NCI-H526 (cell line): ENCODE results near the gene ARHGEF17.

Source experiments
- DNase-seq, 2 experiments: peaks; one replicate each; lab custom pipeline; 2025; lab: John Stamatoyannopoulos, UW

ARHGEF17 gene

GRCh38 chr11:73291781-73292524 lies 16.1 kb upstream of the ARHGEF17 start:
- no peak for DNase-seq

- DNase-seq: no peak
These were observed 15.6 kb upstream of the ARHGEF17 start for GRCh38 chr11:73292525-73292894.

- DNase-seq: no peak
These were observed 14.6 kb upstream of the ARHGEF17 start for GRCh38 chr11:73293356-73293936.

- no peak for DNase-seq
These were observed 13.5 kb upstream of the ARHGEF17 start for GRCh38 chr11:73294604-73295003.

GRCh38 chr11:73295241-73295995 lies 12.7 kb upstream of the ARHGEF17 start:
- peak; percentile 37 to 84 for DNase-seq

- no peak for DNase-seq
These were observed 12.1 kb upstream of the ARHGEF17 start for GRCh38 chr11:73295996-73296318.

GRCh38 chr11:73296501-73297230 lies 11.4 kb upstream of the ARHGEF17 start:
- DNase-seq: no peak

GRCh38 chr11:73297231-73297590 lies 10.9 kb upstream of the ARHGEF17 start:
- no peak for DNase-seq

GRCh38 chr11:73297702-73298101 lies 10.4 kb upstream of the ARHGEF17 start:
- no peak for DNase-seq

- DNase-seq: no peak
These were observed 9.8 kb upstream of the ARHGEF17 start for GRCh38 chr11:73298233-73298632.

GRCh38 chr11:73299751-73300150 lies 8.3 kb upstream of the ARHGEF17 start:
- DNase-seq: no peak

GRCh38 chr11:73306069-73306841 lies 1.8 kb upstream of the ARHGEF17 start:
- DNase-seq: no peak

- DNase-seq: no peak
These were observed 1.1 kb upstream of the ARHGEF17 start for GRCh38 chr11:73306977-73307322.

- peak; percentile 98 to 100 for DNase-seq
These were observed 613 bp upstream of the ARHGEF17 start for GRCh38 chr11:73307323-73308002.

GRCh38 chr11:73308961-73309919 lies 1.2 kb downstream of the ARHGEF17 start:
- peak in 1 of 2 experiments; percentile 63 for DNase-seq

- DNase-seq: no peak
These were observed 2.0 kb downstream of the ARHGEF17 start for GRCh38 chr11:73310076-73310475.

GRCh38 chr11:73310661-73311393 lies 2.8 kb downstream of the ARHGEF17 start:
- no peak for DNase-seq

- no peak for DNase-seq
These were observed 3.4 kb downstream of the ARHGEF17 start for GRCh38 chr11:73311394-73311869.

- DNase-seq: no peak
These were observed 4.0 kb downstream of the ARHGEF17 start for GRCh38 chr11:73312036-73312435.
